Caco-2 (cell line): ENCODE data around the gene RPE. TPM values are rescaled to one million over a fixed set of nuclear protein-coding genes. Genes with fewer than 3 reads are reported as not detected.

Experiments used
- BruUV-seq: library from RNA; stranded (reverse); fragments of 400-500 nt; replicated peaks from 2 replicates; lab custom pipeline; 2021; lab: Mats Ljungman, UMichigan
- CTCF ChIA-PET: fragments of 300-600 bp; sonication (Branson Sonifier 250); formaldehyde crosslinking; loops from one replicate; lab custom pipeline; 2022; ENCODE audit warnings: antibody characterized with exemption; lab: Charles Lee
- POLR2A ChIA-PET: fragments of 300-600 bp; sonication (Branson Sonifier 250); formaldehyde crosslinking; loops from one replicate; lab custom pipeline; 2022; ENCODE audit warnings: antibody characterized with exemption; lab: Charles Lee
- DNase-seq, 2 experiments: peaks; one replicate each; pipeline versions ENCODE4 v3.0.0 to v3.0.0-alpha.2; 2020 to 2022
- H3K27me3 ChIP-seq: replicated peaks from 2 replicates; pipeline ENCODE4 v1.6.0; 2011; ENCODE audit warnings: low read length; ENCODE audit not compliant: control insufficient read depth, insufficient read depth
- H3K36me3 ChIP-seq: 2 replicates; pipeline ENCODE4 v1.5.1; 2011; ENCODE audit warnings: low read length; ENCODE audit not compliant: control insufficient read depth, insufficient read depth
- H3K4me1 ChIP-seq: fragments of 250-450 bp; sonication (Bioruptor Pico); 2 replicates; pipeline ENCODE4 v1.5.1; 2020; ENCODE audit warnings: mild to moderate bottlenecking
- H3K4me3 ChIP-seq: 2 replicates; pipeline ENCODE4 v1.5.1; 2011; ENCODE audit warnings: low read depth, mild to moderate bottlenecking, control low read depth, low read length
- H3K9me3 ChIP-seq: fragments of 250-450 bp; sonication (Bioruptor Pico); 2 replicates; pipeline ENCODE4 v1.5.1; 2020; ENCODE audit warnings: mild to moderate bottlenecking, moderate library complexity
- H3K27ac Mint-ChIP-seq: one replicate; pipeline ENCODE4 v1.8.0; 2022; ENCODE audit warnings: mixed read lengths; ENCODE audit not compliant: unreplicated experiment
- H3K27me3 Mint-ChIP-seq: one replicate; pipeline ENCODE4 v1.8.0; 2022; ENCODE audit warnings: mixed read lengths; ENCODE audit not compliant: insufficient read depth, unreplicated experiment
- H3K36me3 Mint-ChIP-seq: one replicate; pipeline ENCODE4 v1.8.0; 2022; ENCODE audit warnings: mild to moderate bottlenecking, mixed read lengths; ENCODE audit not compliant: insufficient read depth, unreplicated experiment
- H3K4me1 Mint-ChIP-seq: one replicate; pipeline ENCODE4 v1.8.0; 2022; ENCODE audit warnings: low read depth, mixed read lengths; ENCODE audit not compliant: unreplicated experiment
- H3K4me3 Mint-ChIP-seq: one replicate; pipeline ENCODE4 v1.8.0; 2022; ENCODE audit warnings: mild to moderate bottlenecking, moderate library complexity, mixed read lengths; ENCODE audit not compliant: unreplicated experiment
- H3K9me3 Mint-ChIP-seq: one replicate; pipeline ENCODE4 v1.8.0; 2022; ENCODE audit warnings: mixed read lengths; ENCODE audit not compliant: unreplicated experiment
- CTCF ChIP-seq, 2 experiments: fragments of 200-600 bp in 1 of 2; IDR thresholded peaks; 1 replicate in 1 of 2; 2 replicates in 1 of 2; pipeline versions ENCODE4 v1.5.1 to v1.8.0; 2011 to 2022; ENCODE audit warnings: antibody characterized with exemption in 1 of 2, control low read depth in 1 of 2, inconsistent platforms in 1 of 2, low read depth in 1 of 2, low read length in 1 of 2, mild to moderate bottlenecking in 1 of 2, moderate library complexity in 1 of 2; ENCODE audit not compliant: insufficient read depth in 1 of 2, severe bottlenecking in 1 of 2, unreplicated experiment in 1 of 2
- intact Hi-C: fragments of 100-400 bp; cut with micrococcal nuclease; formaldehyde crosslinking; loops from one replicate; pipeline ENCODE4 v1.10.0; 2022; ENCODE audit not compliant: unreplicated experiment
- total RNA-seq: library from RNA; stranded (reverse); gene quantifications from 2 replicates; pipeline ENCODE4 v1.2.3, GENCODE V29; 2022

Gene RPE
- total RNA-seq, 1 experiment from 2014 or later = 92.9 TPM

DNA sequence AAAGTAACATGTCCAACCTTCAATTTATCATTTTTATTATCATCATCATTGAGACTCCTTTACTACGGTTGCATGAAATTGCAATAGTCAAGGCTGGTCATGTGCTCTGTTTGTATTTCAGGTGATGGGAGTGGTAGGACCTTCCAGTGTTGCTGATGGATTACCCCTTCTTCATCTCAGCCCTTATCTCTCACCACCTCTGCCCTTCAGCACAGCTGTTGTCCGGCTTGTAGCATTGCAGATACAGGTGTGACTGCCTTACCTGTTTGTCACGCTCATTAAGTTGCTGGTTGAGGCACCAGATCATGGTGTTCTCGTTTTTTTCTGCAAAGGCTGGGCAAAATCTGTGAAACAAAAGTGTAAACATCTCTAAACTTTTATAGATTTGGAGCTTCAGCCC is 31.7 kb upstream of the RPE start:
- BruUV-seq = no TSS peak
- peak; percentile 45 to 53 for DNase-seq
- no peak overlapping the region for H3K4me3 Mint-ChIP-seq
- intact Hi-C loops = loop anchor here (1.0 kb wide), 1 partner anchor 32 kb away; the partner anchor contains the start of gene RPE
- Histone ChIP-seq H3K4me1 (0 out of 2 replicates have a peak, but pooled peaks cover 8% of the 10 kb centered on the region), H3K36me3 (no peaks in the 10 kb centered on the region), H3K9me3 (no peaks in the 10 kb centered on the region), H3K4me3 (no peak overlapping the region), H3K27me3 (no peaks in the 10 kb centered on the region)
- no peaks in the 10 kb centered on the region for H3K9me3 Mint-ChIP-seq
- H3K27ac Mint-ChIP-seq = peak overlapping the region; percentile 79
- no peak for TF ChIP-seq CTCF (IDR thresholded peaks at IDR 0.05; ENCODE audit: insufficient read depth in 1 of 2, low read depth in 1 of 2, low read length in 1 of 2, severe bottlenecking in 1 of 2, unreplicated experiment in 1 of 2)
- no peaks in the 10 kb centered on the region for H3K36me3 Mint-ChIP-seq
- POLR2A ChIA-PET = no interaction called here
- peaks cover 10% of the 10 kb centered on the region for H3K4me1 Mint-ChIP-seq
- CTCF ChIA-PET = interaction anchor here (1.5 kb wide), 1 partner anchor 10 kb away, joined by 9 read pairs; no protein-coding TSS in a partner anchor
- no peaks in the 10 kb centered on the region for H3K27me3 Mint-ChIP-seq

DNA sequence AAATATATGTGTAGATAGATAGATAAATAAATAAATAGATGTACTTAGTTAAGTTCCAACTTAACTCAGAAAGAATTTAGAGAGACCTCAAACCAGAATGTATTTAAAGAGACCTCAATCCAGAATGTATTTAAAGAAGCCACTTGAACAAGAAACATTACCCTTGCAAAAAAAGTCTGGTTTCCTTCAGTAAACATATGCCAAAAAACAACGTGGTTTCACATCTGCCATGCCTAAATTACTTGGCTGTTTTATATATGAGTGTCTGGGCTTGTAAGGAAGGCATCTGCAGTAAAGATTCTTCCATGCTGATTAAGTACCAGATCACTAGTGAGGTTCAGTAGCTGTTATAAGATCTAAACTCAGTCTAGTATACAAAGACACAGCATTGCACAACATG is 29.1 kb upstream of the RPE start:
- no peaks in the 10 kb centered on the region for H3K9me3 Mint-ChIP-seq
- Histone ChIP-seq H3K36me3 (no peaks in the 10 kb centered on the region), H3K4me1 (0 out of 2 replicates have a peak, but pooled peaks cover 8% of the 10 kb centered on the region), H3K27me3 (no peaks in the 10 kb centered on the region), H3K4me3 (no peak overlapping the region), H3K9me3 (no peaks in the 10 kb centered on the region)
- POLR2A ChIA-PET = no interaction called here
- H3K4me1 Mint-ChIP-seq = peaks cover 10% of the 10 kb centered on the region
- H3K36me3 Mint-ChIP-seq = no peaks in the 10 kb centered on the region
- intact Hi-C loops = no loop called here
- BruUV-seq = no TSS peak
- no peak overlapping the region for H3K4me3 Mint-ChIP-seq
- H3K27ac Mint-ChIP-seq = no peak overlapping the region
- no peak for TF ChIP-seq CTCF (IDR thresholded peaks at IDR 0.05; ENCODE audit: insufficient read depth in 1 of 2, low read depth in 1 of 2, low read length in 1 of 2, severe bottlenecking in 1 of 2, unreplicated experiment in 1 of 2)
- H3K27me3 Mint-ChIP-seq = no peaks in the 10 kb centered on the region
- CTCF ChIA-PET = no interaction called here
- no peak for DNase-seq

DNA sequence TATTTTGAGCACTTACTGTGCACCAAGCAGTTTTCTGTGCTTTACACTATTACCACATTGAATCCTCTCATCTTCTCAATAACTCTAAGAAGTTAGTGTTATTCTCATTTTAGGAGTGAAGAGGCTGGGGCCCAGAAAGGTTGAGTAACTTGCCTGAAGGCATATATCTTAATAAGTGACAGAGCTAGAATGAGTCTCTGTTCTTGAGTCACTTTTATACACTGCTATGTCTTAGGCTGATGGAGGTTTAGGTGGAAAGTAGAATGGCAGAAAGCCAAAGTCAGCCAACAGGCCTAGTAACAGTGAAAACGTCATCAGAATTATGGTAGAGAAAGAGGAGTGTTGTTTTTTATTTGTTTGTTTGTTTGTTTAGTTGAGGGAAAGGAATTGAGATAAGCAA is 27.9 kb upstream of the RPE start:
- ChIA-PET POLR2A (no interaction called here), CTCF (no interaction called here)
- no peak for DNase-seq
- Histone ChIP-seq H3K4me1 (0 out of 2 replicates have a peak, but pooled peaks cover 8% of the 10 kb centered on the region), H3K36me3 (no peaks in the 10 kb centered on the region), H3K4me3 (no peak overlapping the region), H3K27me3 (no peaks in the 10 kb centered on the region), H3K9me3 (no peaks in the 10 kb centered on the region)
- intact Hi-C loops = no loop called here
- no peak for TF ChIP-seq CTCF (IDR thresholded peaks at IDR 0.05; ENCODE audit: insufficient read depth in 1 of 2, low read depth in 1 of 2, low read length in 1 of 2, severe bottlenecking in 1 of 2, unreplicated experiment in 1 of 2)
- no peaks in the 10 kb centered on the region for H3K9me3 Mint-ChIP-seq
- no peak overlapping the region for H3K27ac Mint-ChIP-seq
- peaks cover 10% of the 10 kb centered on the region for H3K4me1 Mint-ChIP-seq
- BruUV-seq = no TSS peak
- no peak overlapping the region for H3K4me3 Mint-ChIP-seq
- H3K27me3 Mint-ChIP-seq = no peaks in the 10 kb centered on the region
- no peaks in the 10 kb centered on the region for H3K36me3 Mint-ChIP-seq
